G401 (cell line): ENCODE measurements around the gene CCL24. TPM values are rescaled to one million over a fixed set of nuclear protein-coding genes. Genes with fewer than 3 reads are reported as not detected.
"Not testable (repeated sequence)": the region's sequence is repeated elsewhere in the genome, so short reads cannot be mapped to it uniquely, and the experiment has no call there.

Experiments used
- DNase-seq: peaks from one replicate; pipeline ENCODE4 v3.0.0-alpha.2; 2015; ENCODE audit warnings: low spot score
- in situ Hi-C: cut with HindIII; loops from 2 replicates; pipeline ENCODE4 v1.10.0; 2016; ENCODE audit warnings: low sequenced_read_pairs, mixed read lengths
- total RNA-seq: library from RNA; depleted of rRNA; stranded (reverse); fragments of >200 nt; shearing (Covaris generic); gene quantifications from 2 replicates; pipeline ENCODE4 v1.2.3, GENCODE V29; 2014; rRNA removed

The CCL24 gene, protein sequence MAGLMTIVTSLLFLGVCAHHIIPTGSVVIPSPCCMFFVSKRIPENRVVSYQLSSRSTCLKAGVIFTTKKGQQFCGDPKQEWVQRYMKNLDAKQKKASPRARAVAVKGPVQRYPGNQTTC
- not detected in 2 replicates for total RNA-seq

DNA sequence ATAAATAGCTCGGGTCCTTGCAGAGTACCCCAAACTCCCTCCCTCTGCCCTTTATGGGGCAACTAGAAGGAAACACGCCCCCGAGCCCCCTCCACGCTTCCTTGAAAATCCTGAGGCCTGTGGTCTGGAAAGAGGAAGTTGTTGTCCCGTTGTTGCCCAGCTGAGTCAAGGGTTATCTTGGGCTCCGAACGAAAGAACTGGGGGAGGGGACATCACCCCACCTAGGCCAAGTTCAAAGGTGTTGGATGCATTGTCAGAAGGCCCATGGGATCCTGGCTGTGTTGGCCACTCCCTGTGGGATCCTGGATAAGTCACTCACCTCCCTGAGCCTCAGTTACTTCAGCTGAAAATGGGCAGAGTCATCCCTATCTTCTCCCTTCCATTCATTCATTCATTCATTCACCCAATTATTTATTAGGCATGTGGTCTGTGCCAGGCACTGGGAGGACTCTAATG lies at the start of gene CCL24:
TSS of gene CCL24 (minus strand) at position 26 of the 456 bp plus-strand sequence. CDS start 91 bp downstream, outside the sequence.
- in situ Hi-C loops, result no loop called here
- DNase-seq, result no peak

DNA sequence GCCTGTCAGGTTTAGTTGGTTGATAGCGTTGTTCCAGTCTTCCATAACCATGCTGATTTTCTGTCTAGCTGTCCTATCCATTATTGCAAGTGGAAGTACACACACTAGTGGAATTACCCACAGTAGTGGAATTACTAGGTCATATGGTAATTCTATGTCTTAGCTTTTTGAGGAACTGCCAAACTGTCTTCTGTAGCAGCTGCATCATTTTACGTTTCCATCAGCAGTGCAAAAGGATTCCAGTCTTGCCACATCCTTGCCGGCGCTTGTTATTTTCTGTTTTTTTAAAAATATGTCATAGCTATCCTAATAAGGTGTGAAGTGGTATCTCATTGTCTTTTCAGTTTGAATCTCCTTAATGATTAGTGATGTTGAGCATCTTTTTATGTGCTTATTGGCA lies 48.0 kb upstream of the CCL24 start:
- in situ Hi-C loops, result no loop called here
- DNase-seq, result no peak

DNA sequence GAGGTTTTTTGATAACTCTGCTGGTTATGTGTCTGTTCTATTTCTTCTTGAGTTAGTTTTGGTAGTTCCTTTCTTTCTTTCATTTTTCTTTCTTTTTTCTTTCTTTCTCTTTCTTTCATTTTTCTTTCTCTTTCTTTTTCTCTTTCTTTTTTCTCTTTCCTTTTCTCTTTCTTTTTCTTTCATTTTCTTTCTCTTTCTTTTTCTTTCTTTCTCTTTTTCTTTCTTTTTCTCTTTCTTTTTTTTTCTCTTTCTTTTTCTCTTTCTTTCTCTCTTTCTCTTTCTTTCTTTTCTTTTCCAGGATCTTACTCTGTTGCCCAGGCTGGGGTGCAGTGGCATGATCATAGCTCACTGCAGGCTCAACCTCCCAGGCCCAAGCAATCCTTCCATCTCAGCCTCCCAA lies 44.8 kb upstream of the CCL24 start:
- in situ Hi-C loops, result no loop called here
- no peak for DNase-seq

DNA sequence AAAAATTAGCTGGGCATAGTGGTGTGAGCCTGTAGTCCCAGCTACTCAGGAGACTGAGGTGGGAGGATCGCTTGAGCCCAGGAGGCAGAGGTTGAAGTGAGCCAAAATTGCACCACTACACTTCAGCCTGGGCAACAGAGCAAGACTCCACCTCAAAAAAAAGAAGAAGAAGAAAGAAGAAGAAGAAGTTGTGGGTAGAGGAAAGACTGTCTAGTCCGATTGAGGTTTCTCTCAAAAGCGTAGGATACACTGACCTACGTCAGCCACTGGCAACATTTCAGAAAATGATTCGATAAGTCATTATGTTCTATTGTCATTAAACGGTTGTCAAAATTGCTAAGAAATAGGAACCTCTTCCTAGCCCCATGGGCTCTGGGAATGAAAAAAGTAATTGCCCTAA lies 42.9 kb upstream of the CCL24 start:
- in situ Hi-C loops, result no loop called here
- no peak for DNase-seq

DNA sequence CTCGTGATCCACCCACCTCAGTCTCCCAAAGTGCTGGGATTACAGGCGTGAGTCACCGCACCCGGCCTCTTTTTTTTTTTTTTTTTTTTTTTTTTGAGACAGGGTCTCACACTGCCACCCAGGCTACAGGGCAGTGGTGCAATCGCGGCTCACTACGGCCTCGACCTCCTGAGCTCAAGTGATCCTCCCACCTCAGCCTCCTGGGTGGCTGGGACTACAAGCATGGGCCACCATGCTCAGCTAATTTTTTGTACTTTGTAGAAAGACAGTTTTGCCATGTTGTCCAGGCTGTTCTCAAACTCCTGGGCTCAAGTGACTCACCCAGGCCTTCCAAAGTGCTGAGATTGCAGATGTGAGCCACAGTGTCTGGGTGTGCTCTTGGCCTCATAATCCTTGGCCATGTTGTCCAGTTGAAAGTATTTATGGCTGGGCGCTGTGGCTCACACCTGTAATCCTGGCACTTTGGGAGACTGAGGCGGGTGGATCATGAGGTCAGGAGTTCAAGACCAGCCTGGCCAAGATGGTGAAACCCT lies 41.3 kb upstream of the CCL24 start:
- DNase-seq, in situ Hi-C loops: not testable (repeated sequence)

DNA sequence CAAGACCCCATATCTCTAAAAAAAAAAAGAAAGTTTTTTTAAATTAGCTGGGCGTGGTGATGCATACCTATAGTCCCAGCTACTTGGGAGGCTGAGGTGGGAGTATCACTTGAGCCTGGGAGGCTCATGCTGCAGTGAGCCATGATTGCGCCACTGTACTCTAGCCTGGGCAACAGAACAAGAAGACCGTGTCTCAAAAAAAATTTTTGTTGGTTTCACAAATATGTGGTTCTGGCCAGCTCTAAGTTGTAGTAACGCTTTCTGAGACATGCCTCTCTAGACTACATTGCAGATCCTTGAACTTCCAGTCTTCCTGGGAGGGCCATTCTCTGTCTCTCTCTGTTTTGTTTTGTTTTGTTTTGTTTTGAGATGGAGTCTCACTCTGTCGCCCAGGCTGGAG lies 40.6 kb upstream of the CCL24 start:
- in situ Hi-C loops, result no loop called here
- DNase-seq, result no peak

DNA sequence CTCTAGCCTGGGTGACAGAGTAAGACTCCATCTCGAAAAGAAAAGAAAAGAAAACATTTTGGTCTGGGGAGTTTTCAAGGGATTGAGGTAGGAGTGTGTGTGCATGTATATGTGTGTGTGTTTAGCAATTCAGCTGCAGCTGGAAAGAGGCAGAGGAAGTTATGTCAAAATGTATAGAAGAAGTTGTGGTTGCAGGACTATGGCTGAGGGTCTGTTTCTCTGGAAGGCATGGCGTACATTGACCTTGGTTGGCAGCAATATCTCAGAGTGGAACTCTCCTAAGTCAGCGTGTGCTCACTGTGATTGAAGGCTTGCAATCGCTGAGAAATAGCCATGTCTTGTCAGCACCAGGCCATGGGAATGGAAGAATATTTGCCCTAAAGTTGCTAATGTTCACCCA lies 36.6 kb upstream of the CCL24 start:
- in situ Hi-C loops, result no loop called here
- DNase-seq, result no peak

DNA sequence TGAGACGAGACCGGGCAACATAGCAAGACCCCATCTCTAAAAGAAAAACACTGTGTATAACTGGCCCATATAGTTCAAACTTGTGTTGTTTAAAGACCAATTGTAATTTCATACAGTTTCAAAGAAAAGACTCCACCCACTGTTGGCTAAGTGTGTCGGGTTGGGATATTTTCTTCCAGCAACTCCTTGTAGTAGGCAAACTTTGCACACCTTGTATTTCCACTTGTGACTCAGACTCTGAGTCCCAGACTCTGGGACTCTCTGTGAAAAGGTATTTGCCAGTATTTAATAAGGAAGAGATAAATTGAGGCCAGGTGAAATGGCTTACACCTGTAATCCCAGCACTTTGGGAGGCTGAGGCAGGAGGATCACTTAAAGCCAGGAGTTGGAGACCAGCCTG lies 36.0 kb upstream of the CCL24 start:
- no peak for DNase-seq
- in situ Hi-C loops, result no loop called here

DNA sequence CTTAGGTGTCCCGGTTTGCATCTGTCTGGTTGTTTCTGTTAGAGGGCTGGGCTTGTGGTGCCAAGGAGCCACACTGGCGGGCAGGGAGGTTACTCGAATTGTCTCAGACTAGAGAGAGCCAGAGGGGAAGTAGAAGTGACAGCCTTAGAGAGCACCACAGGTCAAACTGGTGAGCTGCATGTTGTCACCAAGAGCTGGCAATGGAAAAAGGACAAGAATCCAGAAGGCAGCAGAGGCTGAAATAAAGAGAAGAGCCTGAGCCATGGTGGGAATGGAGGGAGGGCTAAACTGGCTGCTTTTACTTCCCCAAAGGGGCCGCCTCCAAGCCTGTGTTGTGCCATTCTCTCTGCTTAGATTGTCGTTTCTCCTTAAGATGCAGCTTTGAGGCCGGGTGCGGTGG lies 34.1 kb upstream of the CCL24 start:
- DNase-seq, result no peak
- in situ Hi-C loops, result no loop called here

DNA sequence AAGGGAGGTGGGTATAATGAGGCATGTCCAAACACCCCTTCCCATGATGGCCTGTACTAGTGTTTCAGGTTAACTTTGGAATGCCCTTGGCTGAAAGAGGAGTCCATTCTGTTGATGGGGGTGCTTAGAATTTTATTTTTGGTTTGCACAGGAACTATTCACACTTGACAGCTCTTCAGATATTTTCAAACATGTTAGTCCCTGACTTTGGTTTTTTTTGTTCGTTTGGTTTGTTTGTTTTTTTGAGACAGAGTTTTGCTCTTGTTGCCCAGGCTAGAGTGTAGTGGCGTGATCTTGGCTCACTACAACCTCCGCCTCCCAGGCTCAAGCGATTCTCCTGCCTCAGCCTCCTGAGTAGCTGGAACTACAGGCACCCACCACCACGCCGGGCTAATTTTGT lies 31.5 kb upstream of the CCL24 start:
- in situ Hi-C loops, DNase-seq: not testable (repeated sequence)

DNA sequence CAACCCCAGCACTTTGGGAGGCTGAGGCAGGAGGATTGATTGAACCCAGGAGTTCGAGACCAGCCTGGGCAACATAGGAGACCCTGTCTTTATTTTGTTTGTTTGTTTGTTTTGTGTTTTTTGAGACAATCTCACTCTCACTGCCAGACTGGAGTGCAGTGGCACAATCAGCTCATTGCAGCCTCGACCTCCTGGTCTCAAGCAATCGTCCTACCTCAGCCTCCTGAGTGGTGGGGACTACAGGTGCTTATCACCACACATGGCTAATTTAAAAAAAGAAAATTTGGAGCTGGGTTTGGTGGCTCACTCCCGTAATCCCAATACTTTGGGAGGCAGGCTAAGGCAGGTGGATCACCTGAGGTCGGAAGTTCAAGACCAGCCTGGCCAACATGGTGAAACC lies 30.6 kb upstream of the CCL24 start:
- in situ Hi-C loops, result no loop called here
- no peak for DNase-seq

DNA sequence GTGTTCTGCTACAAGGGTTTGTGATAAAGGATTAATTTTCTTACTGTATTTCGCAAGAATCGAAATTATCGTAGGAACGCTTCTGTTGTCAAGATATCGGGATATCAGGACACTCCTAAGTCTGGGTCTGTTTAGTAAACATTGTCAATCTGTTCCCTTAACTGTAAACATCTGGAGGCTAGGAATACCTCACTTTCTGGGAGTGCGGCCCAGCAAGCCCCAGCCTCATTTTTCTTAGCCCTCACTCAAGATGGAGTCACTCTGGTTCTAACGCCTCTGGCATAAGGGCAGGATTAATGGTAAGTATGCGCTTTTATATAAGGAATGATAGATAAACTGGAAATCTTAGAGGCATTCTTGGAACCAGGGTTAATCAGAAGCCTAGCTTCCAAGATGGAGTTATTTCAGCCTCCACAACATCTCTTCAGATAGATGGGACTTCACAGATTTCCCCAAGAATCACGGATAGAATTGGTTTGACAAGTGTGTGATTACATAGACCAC lies 30.1 kb upstream of the CCL24 start:
- in situ Hi-C loops, result no loop called here
- DNase-seq, result no peak

DNA sequence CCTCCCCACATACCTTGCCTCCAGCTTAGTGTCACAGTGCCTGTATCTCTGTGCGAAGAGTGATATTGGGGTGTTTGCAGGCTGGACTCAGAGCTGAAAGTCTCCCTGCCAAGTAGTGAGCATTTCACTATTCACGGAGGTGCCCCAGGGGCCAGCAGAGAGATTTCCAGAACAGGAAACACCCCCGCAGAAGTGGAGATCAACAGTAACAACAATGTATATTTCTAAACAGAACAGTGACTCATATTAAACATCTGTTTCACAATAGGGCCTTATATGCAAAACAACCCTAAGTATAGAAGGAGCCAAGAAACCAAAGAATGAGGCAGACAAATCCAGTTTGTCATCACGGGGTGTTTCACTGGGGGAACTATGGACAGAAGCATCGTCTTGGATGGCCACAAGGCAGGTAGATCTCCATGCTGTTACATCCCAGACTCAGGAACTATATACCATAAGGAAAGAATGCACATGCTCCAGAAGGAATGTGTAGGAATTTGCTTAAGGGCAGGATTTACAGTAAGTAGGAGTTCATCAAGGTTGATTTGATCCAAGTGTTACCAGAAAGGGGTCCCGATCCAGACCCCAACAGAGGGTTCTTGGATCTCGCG lies 29.3 kb upstream of the CCL24 start:
- DNase-seq, result no peak
- in situ Hi-C loops, result no loop called here

DNA sequence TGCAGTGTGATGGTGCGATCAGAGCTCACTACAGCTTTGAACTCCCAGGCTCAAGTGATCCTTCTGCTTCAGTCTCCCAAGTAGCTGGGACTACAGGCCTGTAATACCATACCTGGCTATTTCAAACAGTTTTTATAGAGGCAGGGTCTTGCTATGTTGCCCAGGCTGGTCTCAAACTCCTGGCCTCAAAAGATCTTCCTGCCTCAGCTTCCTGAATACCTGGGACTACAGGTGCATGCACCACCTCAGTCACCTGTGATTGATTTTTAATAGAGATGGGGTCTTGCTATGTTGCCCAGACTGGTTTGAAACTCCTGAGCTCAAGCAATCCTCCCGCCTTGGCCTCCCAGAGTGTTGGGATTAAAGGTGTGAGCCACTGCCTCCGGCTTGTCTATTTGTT lies 26.4 kb upstream of the CCL24 start:
- in situ Hi-C loops, result no loop called here
- no peak for DNase-seq

DNA sequence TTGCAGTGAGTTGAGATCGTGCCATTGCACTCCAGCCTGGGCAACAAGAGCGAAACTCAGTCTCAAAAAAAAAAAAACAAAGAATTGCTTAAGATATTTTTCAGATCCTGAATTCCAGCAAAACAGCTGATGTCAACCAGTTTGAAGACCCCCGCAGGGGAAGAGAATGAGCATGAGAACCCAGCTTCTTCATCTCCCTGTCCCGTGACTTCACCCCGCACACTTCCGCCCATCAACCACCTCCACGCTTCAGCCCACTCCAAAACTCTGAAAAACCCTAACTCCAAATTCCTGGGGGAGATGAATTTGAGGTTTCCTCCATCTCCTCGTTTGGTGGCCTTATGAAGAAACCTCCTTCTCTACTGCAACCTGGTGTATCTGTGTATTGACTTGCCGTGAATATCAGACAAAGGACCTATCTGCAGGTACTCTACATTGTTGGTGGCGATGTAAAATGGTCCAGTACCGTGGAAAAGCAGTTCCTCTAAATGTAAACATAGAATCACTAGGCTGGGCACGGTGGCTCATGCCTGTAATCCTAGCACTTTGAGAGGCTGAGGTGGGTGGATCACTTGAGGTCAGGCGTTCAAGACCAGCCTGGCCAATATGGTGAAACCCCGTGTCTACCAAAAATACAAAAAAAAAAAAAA lies 24.8 kb upstream of the CCL24 start:
- in situ Hi-C loops, DNase-seq: not testable (repeated sequence)

DNA sequence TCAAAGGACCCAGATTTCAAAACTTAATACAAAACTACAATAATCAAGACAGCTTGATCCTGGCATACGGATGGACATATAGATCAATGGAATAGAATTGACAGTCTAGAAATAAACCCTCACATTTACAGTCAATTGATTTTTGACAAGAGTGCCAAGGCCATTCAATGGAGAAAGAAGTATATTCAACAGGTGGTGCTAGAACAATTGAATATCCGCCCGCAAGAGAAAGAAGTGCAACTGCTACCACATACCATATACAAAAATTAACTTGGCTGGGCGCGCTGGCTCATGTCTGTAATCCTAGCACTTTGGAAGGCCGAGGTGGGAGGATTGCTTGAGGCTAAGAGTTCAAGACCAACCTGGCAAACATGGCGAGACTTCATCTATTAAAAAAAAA lies 23.2 kb upstream of the CCL24 start:
- in situ Hi-C loops, result no loop called here
- DNase-seq, result no peak

DNA sequence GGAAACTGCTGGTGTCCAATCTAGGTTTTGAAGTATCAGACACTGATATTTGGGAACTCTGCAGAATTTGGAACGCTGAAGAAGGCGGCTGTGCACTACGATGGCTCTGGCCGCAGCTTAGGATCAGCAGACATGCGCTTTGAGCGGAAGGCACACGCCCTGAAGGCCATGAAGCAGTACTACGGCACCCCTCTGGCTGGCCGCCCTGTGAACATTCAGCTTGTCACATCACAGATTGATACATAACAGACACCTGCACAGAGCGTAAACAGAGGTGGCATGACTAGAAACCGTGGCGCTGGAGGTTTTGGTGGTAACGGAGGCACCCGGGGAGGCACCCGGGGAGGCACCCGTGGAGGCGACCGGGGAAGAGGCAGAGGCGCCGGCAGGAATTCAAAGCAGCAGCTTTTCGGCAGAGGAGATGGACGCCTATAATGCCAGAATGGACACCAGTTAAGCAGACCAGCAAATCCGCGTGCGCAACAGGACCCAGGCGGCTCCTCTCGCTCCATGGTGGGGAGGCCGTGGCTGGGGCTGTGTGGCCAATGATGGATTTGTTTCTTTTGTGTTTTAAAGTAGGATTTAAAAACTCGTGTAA lies 22.2 kb upstream of the CCL24 start:
- DNase-seq, result no peak
- in situ Hi-C loops, result no loop called here

DNA sequence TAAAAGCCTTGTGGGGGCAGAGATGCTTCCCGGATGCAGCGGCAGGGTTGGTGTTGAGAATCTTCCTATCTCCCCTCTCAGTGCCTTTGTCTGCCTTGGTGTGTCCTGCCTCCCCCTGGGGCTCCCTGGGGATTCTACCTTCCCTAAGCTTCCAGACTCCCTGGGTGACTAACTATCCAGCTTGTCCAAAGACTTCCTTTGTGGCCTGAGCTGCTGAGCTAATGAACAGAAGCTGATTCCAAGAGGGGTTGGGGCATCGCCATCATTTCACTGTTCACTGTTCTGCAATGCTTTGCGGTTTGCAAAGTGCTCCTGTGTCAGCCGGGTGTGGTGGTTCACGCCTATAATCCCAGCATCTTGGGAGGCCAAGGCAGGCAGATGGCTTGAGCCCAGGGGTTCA lies 20.1 kb upstream of the CCL24 start:
- in situ Hi-C loops, result not testable (repeated sequence)

DNA sequence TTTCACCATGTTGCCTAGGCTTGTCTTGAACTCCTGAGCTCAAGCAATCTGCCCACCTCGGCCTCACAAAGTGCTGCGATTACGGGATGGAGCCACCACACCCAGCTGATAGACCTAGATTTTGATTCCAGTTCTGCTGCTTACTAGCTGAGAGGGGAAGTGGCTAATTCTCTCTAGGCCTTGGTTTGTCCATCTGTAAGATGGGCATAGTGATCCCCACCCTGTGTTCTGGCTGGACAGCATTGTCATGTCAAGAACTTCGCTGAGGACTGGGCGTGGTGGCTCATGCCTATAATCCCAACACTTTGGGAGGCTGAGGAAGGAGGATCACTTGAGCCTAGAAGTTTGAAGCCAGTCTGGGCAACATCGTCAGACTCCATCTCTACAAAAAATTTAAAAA lies 17.4 kb upstream of the CCL24 start:
- no peak for DNase-seq
- in situ Hi-C loops, result no loop called here

More for the DNA sequence above, 20.1 kb upstream of the CCL24 start:
- not testable (repeated sequence) for DNase-seq

DNA sequence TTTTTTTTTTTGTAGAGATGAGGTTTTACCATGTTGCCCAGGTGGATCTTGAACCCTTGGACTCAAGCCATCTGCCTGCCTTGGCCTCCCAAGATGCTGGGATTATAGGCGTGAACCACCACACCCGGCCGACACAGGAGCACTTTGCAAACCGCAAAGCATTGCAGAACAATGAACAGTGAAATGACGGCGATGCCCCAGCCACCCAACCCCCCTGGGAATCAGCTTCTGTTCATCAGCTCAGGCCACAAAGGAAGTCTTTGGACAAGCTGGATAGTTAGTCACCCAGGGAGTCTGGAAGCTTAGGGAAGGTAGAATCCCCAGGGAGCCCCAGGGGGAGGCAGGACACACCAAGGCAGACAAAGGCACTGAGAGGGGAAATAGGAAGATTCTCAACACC lies 16.1 kb upstream of the CCL24 start:
- DNase-seq, in situ Hi-C loops: not testable (repeated sequence)
